ENCODE results near the gene UGT2B15. TPM values are rescaled to one million over a fixed set of nuclear protein-coding genes. Genes with fewer than 3 reads are reported as not detected.
"Not testable (repeated sequence)": the region's sequence is repeated elsewhere in the genome, so short reads cannot be mapped to it uniquely, and the experiment has no call there.

The UGT2B15 gene
- total and polyA plus RNA-seq, 12 donors, result 0.19 to 0.22 TPM; not detected in 10

- H3K4me3 ChIP-seq; intact Hi-C loops (cut with DNase I); H3K9me3 ChIP-seq (replicated peaks in 1 of 3); H3K27ac ChIP-seq; H3K27me3 ChIP-seq; H3K4me1 ChIP-seq (replicated peaks in 1 of 2); H3K36me3 ChIP-seq (replicated peaks in 1 of 2); DNase-seq: not testable (repeated sequence)
Observed at GRCh38 chr4:68667551-68667950, 2.9 kb downstream of the UGT2B15 start.

GRCh38 chr4:68664721-68665120, 5.7 kb downstream of the UGT2B15 start:
- H3K4me1 ChIP-seq (replicated peaks in 1 of 2); DNase-seq; H3K36me3 ChIP-seq (replicated peaks in 1 of 2); H3K27ac ChIP-seq; intact Hi-C loops (cut with DNase I); H3K4me3 ChIP-seq; H3K27me3 ChIP-seq; H3K9me3 ChIP-seq (replicated peaks in 1 of 3): not testable (repeated sequence)
- 56 to 66% (median 64%) methylated on average over 3 of the region's 3 CpGs for WGBS, 4 donors

- DNase-seq; H3K4me1 ChIP-seq (replicated peaks in 1 of 2); H3K9me3 ChIP-seq (replicated peaks in 1 of 3); intact Hi-C loops (cut with DNase I); H3K36me3 ChIP-seq (replicated peaks in 1 of 2); H3K27ac ChIP-seq; H3K4me3 ChIP-seq; H3K27me3 ChIP-seq: not testable (repeated sequence)
- no CpG with 5 or more reads among the region's 1 CpG for WGBS, 4 donors
Observed at GRCh38 chr4:68662836-68663574, 7.4 kb downstream of the UGT2B15 start.

GRCh38 chr4:68658672-68659071, 11.8 kb downstream of the UGT2B15 start:
- DNase-seq, result no peak
- Histone ChIP-seq H3K4me3 (no peak overlapping the region), H3K27me3 (no peaks in the 10 kb centered on the region), H3K4me1 (replicated peaks in 1 of 2) (no peaks in the 10 kb centered on the region), H3K27ac (no peak overlapping the region), H3K36me3 (replicated peaks in 1 of 2) (no peaks in the 10 kb centered on the region), H3K9me3 (replicated peaks in 1 of 3) (no peaks in the 10 kb centered on the region)
- no peak for TF ChIP-seq POLR2A (IDR thresholded peaks at IDR 0.05)
- no peak for TF ChIP-seq CTCF (IDR thresholded peaks at IDR 0.05)
- intact Hi-C loops (cut with DNase I), result no loop called here

GRCh38 chr4:68657022-68657594, 13.3 kb downstream of the UGT2B15 start:
- intact Hi-C loops (cut with DNase I); H3K4me3 ChIP-seq; H3K4me1 ChIP-seq (replicated peaks in 1 of 2); DNase-seq; H3K36me3 ChIP-seq (replicated peaks in 1 of 2); H3K27me3 ChIP-seq; H3K27ac ChIP-seq; H3K9me3 ChIP-seq (replicated peaks in 1 of 3): not testable (repeated sequence)

- H3K27me3 ChIP-seq; H3K4me3 ChIP-seq; H3K36me3 ChIP-seq (replicated peaks in 1 of 2); DNase-seq; H3K4me1 ChIP-seq (replicated peaks in 1 of 2); H3K9me3 ChIP-seq (replicated peaks in 1 of 3); H3K27ac ChIP-seq; intact Hi-C loops (cut with DNase I): not testable (repeated sequence)
- 66 to 71% (median 68%) methylated on average over 2 of the region's 2 CpGs for WGBS, 4 donors
Observed at GRCh38 chr4:68656445-68656973, 13.9 kb downstream of the UGT2B15 start.
